Karpas-422 (cell line): ENCODE results near the gene NFATC2IP. TPM values are rescaled to one million over a fixed set of nuclear protein-coding genes. Genes with fewer than 3 reads are reported as not detected.

Experiments
- DNase-seq: peaks from one replicate; pipeline ENCODE4 v3.0.0-alpha.2; 2015
- H2AFZ ChIP-seq: fragments of 200-600 bp; sonication (generic); 2 replicates; pipeline ENCODE4 v1.6.1; 2014; ENCODE audit warnings: antibody characterized with exemption, low read length, mixed read lengths
- H3K27ac ChIP-seq: fragments of 200-600 bp; sonication (generic); 2 replicates; pipeline ENCODE4 v1.5.1; 2014; ENCODE audit warnings: mild to moderate bottlenecking, low read length, moderate library complexity
- H3K27me3 ChIP-seq: fragments of 200-600 bp; sonication (generic); 2 replicates; pipeline ENCODE4 v1.6.1; 2014; ENCODE audit warnings: low read length, mixed read lengths
- H3K36me3 ChIP-seq: fragments of 200-600 bp; sonication (generic); 2 replicates; pipeline ENCODE4 v1.6.1; 2014; ENCODE audit warnings: low read length, mixed read lengths; ENCODE audit not compliant: insufficient read depth
- H3K4me1 ChIP-seq: fragments of 200-600 bp; sonication (generic); 2 replicates; pipeline ENCODE4 v1.6.1; 2014; ENCODE audit warnings: mild to moderate bottlenecking, low read length, mixed read lengths
- H3K4me2 ChIP-seq: fragments of 200-600 bp; sonication (generic); 2 replicates; pipeline ENCODE4 v1.6.1; 2014; ENCODE audit warnings: low read length, low read depth, mild to moderate bottlenecking; ENCODE audit not compliant: poor library complexity, severe bottlenecking
- H3K4me3 ChIP-seq: fragments of 200-600 bp; sonication (generic); 2 replicates; pipeline ENCODE4 v1.5.1; 2014; ENCODE audit warnings: mild to moderate bottlenecking, antibody characterized with exemption, low read length, mixed read lengths
- H3K79me2 ChIP-seq: fragments of 200-600 bp; sonication (generic); 2 replicates; pipeline ENCODE4 v1.6.1; 2014; ENCODE audit warnings: mild to moderate bottlenecking, low read length, mixed read lengths
- H3K9ac ChIP-seq: fragments of 200-600 bp; sonication (generic); 2 replicates; pipeline ENCODE4 v1.6.0; 2014; ENCODE audit warnings: low read length
- H3K9me2 ChIP-seq: fragments of 200-600 bp; sonication (generic), shearing (Covaris generic); replicated peaks from 2 replicates; pipeline ENCODE4 v1.6.0; 2014; ENCODE audit warnings: mild to moderate bottlenecking, low read length, moderate library complexity; ENCODE audit not compliant: insufficient read depth
- H3K9me3 ChIP-seq: fragments of 300-700, 200-600 bp; sonication (generic); 2 replicates; pipeline ENCODE4 v1.6.1; 2014; ENCODE audit warnings: low read length, mixed read lengths
- H4K20me1 ChIP-seq: fragments of 200-600 bp; sonication (generic); 2 replicates; pipeline ENCODE4 v1.6.1; 2014; ENCODE audit warnings: mild to moderate bottlenecking, antibody characterized with exemption, low read length, low read depth; ENCODE audit not compliant: insufficient read depth
- total RNA-seq: library from RNA; depleted of rRNA; stranded (reverse); fragments of >200 nt; shearing (Covaris generic); gene quantifications from 2 replicates; pipeline ENCODE4 v1.2.3, GENCODE V29; 2014; ENCODE audit warnings: low replicate concordance; rRNA removed

Gene NFATC2IP
- total RNA-seq, 1 experiment from 2014 or later, result 64.0 TPM

DNA sequence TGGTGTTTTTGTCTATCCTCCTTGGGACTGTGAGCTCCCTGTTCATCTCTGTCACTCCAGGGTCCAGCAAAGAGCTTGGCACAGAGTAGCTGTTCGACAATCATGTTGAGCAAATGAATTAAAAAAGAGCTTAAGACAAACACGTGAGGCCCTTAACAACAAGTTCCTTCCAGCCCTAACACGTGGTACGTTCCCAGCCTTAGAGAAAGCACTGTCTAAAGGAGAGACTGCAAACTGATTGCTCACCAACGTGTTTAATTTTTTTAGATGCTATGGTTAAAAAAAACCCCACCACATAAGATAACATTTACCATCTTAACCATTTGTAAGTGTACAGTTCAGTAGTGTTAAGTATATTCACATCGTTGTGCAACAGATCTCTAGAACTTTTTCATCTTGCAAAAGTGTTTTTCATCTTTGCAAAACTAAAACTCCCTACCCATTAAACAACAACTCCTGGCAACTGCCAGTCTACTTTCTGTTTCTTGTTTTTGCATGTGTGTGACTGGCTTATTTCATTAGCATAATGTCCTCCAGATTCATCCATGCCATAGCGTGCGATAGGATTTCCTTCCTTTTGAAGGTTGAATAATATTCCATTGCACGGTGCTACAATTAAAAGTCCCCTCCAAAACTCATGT lies 62.3 kb downstream of the NFATC2IP start:
- no peaks in the 10 kb centered on the region for H3K9me2 ChIP-seq
- no peaks in the 10 kb centered on the region for H3K9me3 ChIP-seq
- no peak overlapping the region for H2AFZ ChIP-seq
- H3K9ac ChIP-seq, result no peak overlapping the region
- no peak overlapping the region for H3K4me3 ChIP-seq
- H3K27me3 ChIP-seq, result no peaks in the 10 kb centered on the region
- no peaks in the 10 kb centered on the region for H4K20me1 ChIP-seq
- no peak for DNase-seq
- no peaks in the 10 kb centered on the region for H3K79me2 ChIP-seq
- H3K27ac ChIP-seq, result no peak overlapping the region
- H3K4me1 ChIP-seq, result no peaks in the 10 kb centered on the region
- no peaks in the 10 kb centered on the region for H3K36me3 ChIP-seq
- H3K4me2 ChIP-seq, result no peak overlapping the region

DNA sequence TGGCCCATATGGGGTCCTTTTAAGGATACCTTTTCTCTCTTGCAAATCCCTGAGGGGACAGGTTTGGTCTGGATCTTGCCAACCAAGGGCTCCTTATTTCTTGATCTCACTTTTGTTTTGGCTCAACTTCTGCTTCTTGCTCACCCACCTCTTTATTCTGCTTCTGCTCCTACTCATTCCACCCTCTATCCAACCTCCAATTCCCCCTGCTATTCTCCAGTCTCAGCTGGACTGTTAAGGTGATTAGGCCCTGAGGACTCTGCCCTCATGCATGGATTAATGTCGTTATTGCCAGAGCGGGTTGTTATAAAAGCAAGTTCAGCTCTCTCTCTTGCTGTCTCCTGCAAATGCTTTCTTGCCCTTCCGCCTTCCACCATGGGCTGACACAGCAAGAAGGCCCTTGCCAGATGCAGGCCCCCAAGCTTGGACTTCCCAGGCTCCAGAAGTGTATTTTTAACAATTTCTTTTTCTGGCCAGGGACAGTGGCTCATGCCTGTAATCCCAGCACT lies 63.9 kb downstream of the NFATC2IP start:
- Histone ChIP-seq H3K9ac (no peak overlapping the region), H3K9me3 (no peaks in the 10 kb centered on the region), H2AFZ (no peak overlapping the region), H3K27ac (no peak overlapping the region), H3K4me2 (no peak overlapping the region), H3K79me2 (no peaks in the 10 kb centered on the region), H3K9me2 (no peaks in the 10 kb centered on the region), H4K20me1 (no peaks in the 10 kb centered on the region), H3K36me3 (no peaks in the 10 kb centered on the region), H3K4me1 (no peaks in the 10 kb centered on the region), H3K4me3 (no peak overlapping the region), H3K27me3 (no peaks in the 10 kb centered on the region)
- no peak for DNase-seq

Other genes with a start within 250 kb of the NFATC2IP start
- 188 and 459 TPM in 2 replicates for gene EIF3C, start 239.5 kb upstream of the NFATC2IP start, total RNA-seq
- gene NPIPB9, start 199.2 kb upstream of the NFATC2IP start, total RNA-seq, result 1.6 and 4.3 TPM in 2 replicates
- 116 and 162 TPM in 2 replicates for gene ATXN2L, start 127.9 kb upstream of the NFATC2IP start, total RNA-seq
- gene TUFM, start 104.6 kb upstream of the NFATC2IP start, total RNA-seq, result 161 and 250 TPM in 2 replicates
- gene SH2B1, start 87.1 kb upstream of the NFATC2IP start, total RNA-seq, result 18.8 and 47.5 TPM in 2 replicates
- gene ATP2A1, start 72.4 kb upstream of the NFATC2IP start, total RNA-seq, result 0.75 and 4.4 TPM in 2 replicates
- gene RABEP2, start 25.7 kb upstream of the NFATC2IP start, total RNA-seq, result 15.9 and 52.4 TPM in 2 replicates
- 194 and 392 TPM in 2 replicates for gene CD19, start 19.0 kb upstream of the NFATC2IP start, total RNA-seq
- gene SPNS1, start 23.8 kb downstream of the NFATC2IP start, total RNA-seq, result 9.7 and 19.2 TPM in 2 replicates
- gene LAT, start 34.1 kb downstream of the NFATC2IP start, total RNA-seq, result 8.6 and 27.3 TPM in 2 replicates